ENCODE measurements around the gene TBC1D16.

Gene TBC1D16

DNA sequence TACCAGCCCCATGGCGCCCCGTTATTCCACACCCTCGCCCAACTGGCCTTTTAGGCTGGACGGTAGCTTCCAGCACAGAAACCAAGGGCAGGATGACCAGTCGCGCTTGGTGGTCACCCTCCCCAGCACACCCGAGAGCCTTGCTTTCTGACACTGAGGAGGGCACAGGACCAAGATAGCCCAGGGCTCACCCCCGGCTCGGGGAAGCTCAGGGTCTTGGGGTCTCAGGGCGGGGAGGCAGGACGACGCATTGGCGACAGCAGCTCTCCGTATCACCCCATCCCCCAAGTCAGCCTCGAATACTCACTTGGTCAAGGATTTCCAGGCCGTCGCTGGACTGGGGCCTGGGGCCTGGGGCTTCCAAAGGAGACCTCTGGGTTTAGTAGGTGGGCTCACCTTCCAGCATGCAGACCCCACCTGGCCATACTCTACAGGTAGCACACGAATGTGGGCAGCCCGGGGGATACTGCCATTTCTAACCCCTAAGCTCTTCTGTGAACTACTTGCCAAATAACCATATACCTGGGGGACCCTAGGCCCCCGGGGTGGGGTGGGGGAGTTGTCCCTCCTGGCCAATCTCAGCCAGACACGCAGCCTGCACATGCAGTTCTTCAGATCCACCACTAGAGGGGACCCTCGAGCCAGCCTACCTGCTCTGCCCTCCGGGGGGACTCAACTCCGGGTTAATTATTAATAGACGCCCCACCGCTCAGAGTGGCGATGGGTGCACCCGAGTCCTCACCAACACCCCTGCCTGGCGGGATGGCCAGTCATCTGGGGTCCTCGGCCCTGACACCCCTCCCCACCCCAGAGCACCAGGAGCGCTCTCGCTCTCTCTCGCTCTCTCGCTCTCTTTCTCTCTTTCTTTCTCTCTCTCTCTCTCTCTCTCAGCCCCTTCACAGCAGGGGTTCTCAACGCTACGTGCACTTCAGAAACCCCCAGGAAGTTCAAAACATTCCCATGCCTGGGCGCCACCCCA is 30.0 kb downstream of the TBC1D16 start:
- Histone ChIP-seq H3K4me3 (ENCODE audit: low read depth in 1 of 2, low read length in 2 of 2) (no peak overlapping the region), H4K20me1 (ENCODE audit: insufficient read depth, low read length) (no peaks in the 10 kb centered on the region), H3K9ac (ENCODE audit: low read depth, low read length) (no peak overlapping the region), H3K27ac (ENCODE audit: low read length) (no peak overlapping the region), H3K79me2 (ENCODE audit: insufficient read depth, low read length) (no peaks in the 10 kb centered on the region), H3K9me3 (ENCODE audit: insufficient read depth, low read length, severe bottlenecking) (no peaks in the 10 kb centered on the region), H3K27me3 (ENCODE audit: insufficient read depth, low read length, poor library complexity) (no peaks in the 10 kb centered on the region), H3K4me2 (ENCODE audit: insufficient read depth, low read length) (peak overlapping the region; percentile 46), H2AFZ (ENCODE audit: low read depth, low read length) (0 out of 2 replicates have a peak overlapping the region, but pooled peaks have one; percentile 4), H3K36me3 (ENCODE audit: insufficient read depth, low read length) (peaks cover 6% of the 10 kb centered on the region; the same call in 1 of the 2 replicates), H3K4me1 (ENCODE audit: insufficient read depth, low read length) (peaks cover 6% of the 10 kb centered on the region)
- ATAC-seq (ENCODE audit: insufficient read depth, low read depth), result peak; percentile 71
- TF ChIP-seq, protein P1, sequence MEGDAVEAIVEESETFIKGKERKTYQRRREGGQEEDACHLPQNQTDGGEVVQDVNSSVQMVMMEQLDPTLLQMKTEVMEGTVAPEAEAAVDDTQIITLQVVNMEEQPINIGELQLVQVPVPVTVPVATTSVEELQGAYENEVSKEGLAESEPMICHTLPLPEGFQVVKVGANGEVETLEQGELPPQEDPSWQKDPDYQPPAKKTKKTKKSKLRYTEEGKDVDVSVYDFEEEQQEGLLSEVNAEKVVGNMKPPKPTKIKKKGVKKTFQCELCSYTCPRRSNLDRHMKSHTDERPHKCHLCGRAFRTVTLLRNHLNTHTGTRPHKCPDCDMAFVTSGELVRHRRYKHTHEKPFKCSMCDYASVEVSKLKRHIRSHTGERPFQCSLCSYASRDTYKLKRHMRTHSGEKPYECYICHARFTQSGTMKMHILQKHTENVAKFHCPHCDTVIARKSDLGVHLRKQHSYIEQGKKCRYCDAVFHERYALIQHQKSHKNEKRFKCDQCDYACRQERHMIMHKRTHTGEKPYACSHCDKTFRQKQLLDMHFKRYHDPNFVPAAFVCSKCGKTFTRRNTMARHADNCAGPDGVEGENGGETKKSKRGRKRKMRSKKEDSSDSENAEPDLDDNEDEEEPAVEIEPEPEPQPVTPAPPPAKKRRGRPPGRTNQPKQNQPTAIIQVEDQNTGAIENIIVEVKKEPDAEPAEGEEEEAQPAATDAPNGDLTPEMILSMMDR (IDR thresholded peaks at IDR 0.05; ENCODE audit: borderline replicate concordance, extremely low read depth, low read length, poor library complexity, severe bottlenecking), result peak; percentile 91
- TF ChIP-seq EZH2 (IDR thresholded peaks at IDR 0.05; ENCODE audit: borderline replicate concordance, low read depth, low read length, severe bottlenecking), result no peak
- peak; percentile 72 for DNase-seq

DNA sequence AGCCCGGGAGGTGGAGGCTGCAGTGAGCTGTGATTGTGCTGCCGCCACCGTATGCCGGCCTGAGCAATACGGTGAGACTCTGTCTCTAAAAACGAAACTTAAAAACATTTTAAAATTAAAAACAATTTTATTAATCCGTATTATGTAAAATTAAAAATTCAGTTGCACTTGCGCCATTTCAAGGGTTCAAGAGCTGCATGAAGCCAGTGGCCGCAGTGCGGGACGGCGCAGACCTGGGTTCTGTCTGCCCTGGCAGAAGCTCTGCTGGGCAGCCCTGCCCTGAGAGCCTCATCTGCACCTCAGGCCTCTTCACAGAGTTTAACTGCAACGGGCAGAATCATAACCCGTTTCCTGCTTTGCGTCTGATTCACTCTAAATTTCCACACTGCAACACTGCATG is 31.7 kb downstream of the TBC1D16 start:
- H3K36me3 ChIP-seq (ENCODE audit: insufficient read depth, low read length), result no peaks in the 10 kb centered on the region; the same call in 1 of the 2 replicates
- TF ChIP-seq, protein P1 (IDR thresholded peaks at IDR 0.05; ENCODE audit: borderline replicate concordance, extremely low read depth, low read length, poor library complexity, severe bottlenecking), result no peak
- TF ChIP-seq EZH2 (IDR thresholded peaks at IDR 0.05; ENCODE audit: borderline replicate concordance, low read depth, low read length, severe bottlenecking), result no peak

DNA sequence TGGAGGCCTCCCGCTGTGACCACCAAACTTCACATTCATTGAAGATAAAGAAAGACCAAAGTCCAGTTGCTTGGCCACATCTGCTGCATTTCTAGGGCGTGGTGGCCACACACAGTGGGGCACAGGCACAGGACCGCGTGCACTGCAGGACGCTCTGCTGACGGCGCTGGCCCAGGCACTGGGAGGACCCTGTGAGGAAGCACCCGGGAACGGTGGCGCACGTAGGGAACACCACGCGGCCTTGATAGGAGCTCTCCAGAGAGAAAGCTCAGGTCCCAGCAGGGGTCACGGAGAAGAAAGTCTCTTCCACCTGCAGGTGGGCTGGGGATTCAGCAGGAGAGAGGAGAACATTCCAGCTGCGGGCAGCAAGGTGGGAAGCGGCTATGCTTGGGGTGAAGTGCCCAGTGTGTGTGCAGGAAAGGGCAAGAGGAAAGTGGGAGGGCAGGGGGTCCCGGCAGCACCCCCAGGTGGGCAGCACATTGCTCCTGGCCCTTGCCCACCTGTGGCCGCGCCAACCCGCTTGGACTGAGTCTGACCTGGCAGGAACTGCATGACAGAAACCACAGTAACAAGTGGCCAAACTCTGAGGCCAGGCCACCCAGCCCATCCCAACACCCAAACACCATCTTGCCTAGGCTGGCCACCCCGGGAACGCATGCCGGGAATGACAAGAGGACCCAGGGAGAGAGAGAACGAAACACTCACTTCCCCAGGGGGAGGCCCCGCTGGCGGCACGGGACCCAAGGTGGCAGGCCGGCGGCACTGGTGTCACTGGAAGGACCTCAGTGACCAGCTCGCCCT is 32.8 kb downstream of the TBC1D16 start:
- Histone ChIP-seq H2AFZ (ENCODE audit: low read depth, low read length) (no peak overlapping the region), H3K27ac (ENCODE audit: low read length) (no peak overlapping the region), H3K4me1 (ENCODE audit: insufficient read depth, low read length) (peaks cover 20% of the 10 kb centered on the region), H3K79me2 (ENCODE audit: insufficient read depth, low read length) (no peaks in the 10 kb centered on the region), H3K9ac (ENCODE audit: low read depth, low read length) (no peak overlapping the region), H3K4me2 (ENCODE audit: insufficient read depth, low read length) (no peak overlapping the region), H3K9me3 (ENCODE audit: insufficient read depth, low read length, severe bottlenecking) (peaks cover 2% of the 10 kb centered on the region), H3K36me3 (ENCODE audit: insufficient read depth, low read length) (no peaks in the 10 kb centered on the region; the same call in 1 of the 2 replicates), H3K27me3 (ENCODE audit: insufficient read depth, low read length, poor library complexity) (no peaks in the 10 kb centered on the region), H3K4me3 (ENCODE audit: low read depth in 1 of 2, low read length in 2 of 2) (no peak overlapping the region), H4K20me1 (ENCODE audit: insufficient read depth, low read length) (no peaks in the 10 kb centered on the region)
- DNase-seq, result no peak
- no peak for TF ChIP-seq EZH2 (IDR thresholded peaks at IDR 0.05; ENCODE audit: borderline replicate concordance, low read depth, low read length, severe bottlenecking)
- TF ChIP-seq, protein P1 (IDR thresholded peaks at IDR 0.05; ENCODE audit: borderline replicate concordance, extremely low read depth, low read length, poor library complexity, severe bottlenecking), result no peak
- ATAC-seq (ENCODE audit: insufficient read depth, low read depth), result no peak

More for the DNA sequence above, 31.7 kb downstream of the TBC1D16 start:
- H3K27ac ChIP-seq (ENCODE audit: low read length), result no peak overlapping the region
- no peak overlapping the region for H3K4me2 ChIP-seq (ENCODE audit: insufficient read depth, low read length)
- peaks cover 2% of the 10 kb centered on the region for H3K9me3 ChIP-seq (ENCODE audit: insufficient read depth, low read length, severe bottlenecking)
- DNase-seq, result no peak
- H4K20me1 ChIP-seq (ENCODE audit: insufficient read depth, low read length), result no peaks in the 10 kb centered on the region
- ATAC-seq (ENCODE audit: insufficient read depth, low read depth), result no peak
- no peak overlapping the region for H2AFZ ChIP-seq (ENCODE audit: low read depth, low read length)
- no peak overlapping the region for H3K9ac ChIP-seq (ENCODE audit: low read depth, low read length)
- H3K4me1 ChIP-seq (ENCODE audit: insufficient read depth, low read length), result peaks cover 9% of the 10 kb centered on the region
- no peaks in the 10 kb centered on the region for H3K27me3 ChIP-seq (ENCODE audit: insufficient read depth, low read length, poor library complexity)
- H3K79me2 ChIP-seq (ENCODE audit: insufficient read depth, low read length), result no peaks in the 10 kb centered on the region
- no peak overlapping the region for H3K4me3 ChIP-seq (ENCODE audit: low read depth in 1 of 2, low read length in 2 of 2)
